IPS DF 6.9 (cell line): ENCODE measurements around the gene FER.

Source experiments
- DNase-seq: peaks from one replicate; pipeline ENCODE4 v3.0.0-alpha.2; 2013; ENCODE audit warnings: low read depth, low spot score
- H3K27ac ChIP-seq: one replicate; pipeline ENCODE4 v1.5.1; 2013; ENCODE audit warnings: low read length, control low read depth
- H3K27me3 ChIP-seq: 2 replicates; pipeline ENCODE4 v1.6.1; 2013; ENCODE audit warnings: mild to moderate bottlenecking, low read length; ENCODE audit not compliant: control insufficient read depth, insufficient read depth
- H3K36me3 ChIP-seq: 2 replicates; pipeline ENCODE4 v1.6.1; 2013; ENCODE audit warnings: low read length; ENCODE audit not compliant: control insufficient read depth, insufficient read depth
- H3K4me1 ChIP-seq: 2 replicates; pipeline ENCODE4 v1.6.1; 2013; ENCODE audit warnings: low read length; ENCODE audit not compliant: control insufficient read depth, insufficient read depth
- H3K4me3 ChIP-seq: 2 replicates; pipeline ENCODE4 v1.5.1; 2013; ENCODE audit warnings: mild to moderate bottlenecking, low read length
- H3K9me3 ChIP-seq: 2 replicates; pipeline ENCODE4 v1.6.1; 2013; ENCODE audit warnings: low read length, inconsistent platforms; ENCODE audit not compliant: control insufficient read depth, insufficient read depth
- WGBS: extraction: QIAGEN DNeasy Blood & Tissue Kit; methylation state at CpG from one replicate; pipeline ENCODE4 v1.1.7; 2013; ENCODE audit warnings: mixed read lengths, missing lambda C conversion rate; ENCODE audit not compliant: insufficient read length, insufficient coverage; 5-methylcytosine and 5-hydroxymethylcytosine counted together

The FER gene

GRCh38 chr5:109145139-109145538 lies 397.4 kb downstream of the FER start:
- Histone ChIP-seq H3K4me1 (no peaks in the 10 kb centered on the region), H3K36me3 (no peaks in the 10 kb centered on the region), H3K27ac (no peak overlapping the region), H3K27me3 (no peaks in the 10 kb centered on the region), H3K4me3 (no peak overlapping the region), H3K9me3 (no peaks in the 10 kb centered on the region)
- WGBS, result no CpG with 5 or more reads among the region's 1 CpG
- DNase-seq, result no peak

- Histone ChIP-seq H3K4me1 (no peaks in the 10 kb centered on the region), H3K36me3 (no peaks in the 10 kb centered on the region), H3K4me3 (no peak overlapping the region), H3K27me3 (no peaks in the 10 kb centered on the region), H3K27ac (no peak overlapping the region), H3K9me3 (no peaks in the 10 kb centered on the region)
- no peak for DNase-seq
- WGBS, result no CpG with 5 or more reads among the region's 3 CpGs
These were observed 398.9 kb downstream of the FER start for GRCh38 chr5:109146591-109146990.

GRCh38 chr5:109152565-109152964 lies 404.9 kb downstream of the FER start:
- no peak for DNase-seq
- no peaks in the 10 kb centered on the region for H3K4me1 ChIP-seq
- no peaks in the 10 kb centered on the region for H3K27me3 ChIP-seq
- WGBS, result no CpG with 5 or more reads among the region's 4 CpGs
- no peak overlapping the region for H3K4me3 ChIP-seq
- H3K36me3 ChIP-seq, result no peaks in the 10 kb centered on the region
- no peak overlapping the region for H3K27ac ChIP-seq
- H3K9me3 ChIP-seq, result no peaks in the 10 kb centered on the region

- no peak for DNase-seq
- H3K9me3 ChIP-seq, result no peaks in the 10 kb centered on the region
- no peak overlapping the region for H3K27ac ChIP-seq
- H3K4me1 ChIP-seq, result no peaks in the 10 kb centered on the region
- no peaks in the 10 kb centered on the region for H3K27me3 ChIP-seq
- no peaks in the 10 kb centered on the region for H3K36me3 ChIP-seq
- no peak overlapping the region for H3K4me3 ChIP-seq
These were observed 407.9 kb downstream of the FER start for GRCh38 chr5:109155625-109156024.

- no peaks in the 10 kb centered on the region for H3K9me3 ChIP-seq
- no peaks in the 10 kb centered on the region for H3K4me1 ChIP-seq
- H3K27me3 ChIP-seq, result no peaks in the 10 kb centered on the region
- H3K27ac ChIP-seq, result no peak overlapping the region
- H3K36me3 ChIP-seq, result no peaks in the 10 kb centered on the region
- DNase-seq, result no peak
- H3K4me3 ChIP-seq, result no peak overlapping the region
These were observed 409.2 kb downstream of the FER start for GRCh38 chr5:109156885-109157284.

GRCh38 chr5:109160468-109160867 lies 412.8 kb downstream of the FER start:
- H3K36me3 ChIP-seq, result no peaks in the 10 kb centered on the region
- H3K9me3 ChIP-seq, result no peaks in the 10 kb centered on the region
- no peaks in the 10 kb centered on the region for H3K4me1 ChIP-seq
- no peak overlapping the region for H3K27ac ChIP-seq
- no CpG with 5 or more reads among the region's 3 CpGs for WGBS
- no peaks in the 10 kb centered on the region for H3K27me3 ChIP-seq
- H3K4me3 ChIP-seq, result no peak overlapping the region
- no peak for DNase-seq

GRCh38 chr5:109161914-109162683 lies 414.4 kb downstream of the FER start:
- H3K4me1 ChIP-seq, result no peaks in the 10 kb centered on the region
- WGBS, result no CpG with 5 or more reads among the region's 4 CpGs
- no peaks in the 10 kb centered on the region for H3K27me3 ChIP-seq
- no peak for DNase-seq
- H3K36me3 ChIP-seq, result no peaks in the 10 kb centered on the region
- H3K9me3 ChIP-seq, result no peaks in the 10 kb centered on the region
- no peak overlapping the region for H3K27ac ChIP-seq
- no peak overlapping the region for H3K4me3 ChIP-seq

GRCh38 chr5:109163336-109163735 lies 415.6 kb downstream of the FER start:
- Histone ChIP-seq H3K4me3 (no peak overlapping the region), H3K27ac (no peak overlapping the region), H3K36me3 (no peaks in the 10 kb centered on the region), H3K4me1 (peaks cover 2% of the 10 kb centered on the region; the same call in 1 of the 2 replicates), H3K27me3 (no peaks in the 10 kb centered on the region), H3K9me3 (no peaks in the 10 kb centered on the region)
- no CpG with 5 or more reads among the region's 4 CpGs for WGBS
- no peak for DNase-seq

GRCh38 chr5:109164001-109164400 lies 416.3 kb downstream of the FER start:
- Histone ChIP-seq H3K4me1 (peaks cover 2% of the 10 kb centered on the region; the same call in 1 of the 2 replicates), H3K9me3 (no peaks in the 10 kb centered on the region), H3K27me3 (no peaks in the 10 kb centered on the region), H3K36me3 (no peaks in the 10 kb centered on the region), H3K4me3 (no peak overlapping the region), H3K27ac (no peak overlapping the region)
- no peak for DNase-seq
- WGBS, result no CpG with 5 or more reads among the region's 2 CpGs

GRCh38 chr5:109167586-109167985 lies 419.9 kb downstream of the FER start:
- Histone ChIP-seq H3K36me3 (no peaks in the 10 kb centered on the region), H3K27me3 (no peaks in the 10 kb centered on the region), H3K4me1 (peaks cover 2% of the 10 kb centered on the region), H3K27ac (no peak overlapping the region), H3K4me3 (no peak overlapping the region), H3K9me3 (no peaks in the 10 kb centered on the region)
- no peak for DNase-seq

- no peak for DNase-seq
- Histone ChIP-seq H3K27ac (no peak overlapping the region), H3K4me1 (peaks cover 2% of the 10 kb centered on the region), H3K27me3 (no peaks in the 10 kb centered on the region), H3K36me3 (no peaks in the 10 kb centered on the region), H3K4me3 (no peak overlapping the region), H3K9me3 (no peaks in the 10 kb centered on the region)
- no CpG with 5 or more reads among the region's 3 CpGs for WGBS
These were observed 420.5 kb downstream of the FER start for GRCh38 chr5:109168151-109168550.
